ENCODE measurements around the gene SPRING1. TPM values are rescaled to one million over a fixed set of nuclear protein-coding genes. Genes with fewer than 3 reads are reported as not detected.

Gene SPRING1
- total and polyA plus RNA-seq, 2 experiments from 2014 or later = 16.8 to 21.4 TPM

GRCh38 chr12:116779597-116779996, 41.7 kb upstream of the SPRING1 start:
- H3K9ac ChIP-seq = no peak overlapping the region
- in situ Hi-C loops (cut with MboI) = no loop called here
- no peaks in the 10 kb centered on the region for H3K4me1 ChIP-seq (ENCODE audit: insufficient read depth)
- no peak overlapping the region for H3K4me2 ChIP-seq (ENCODE audit: unreplicated experiment)
- WGBS, 2 experiments (ENCODE audit: low coverage in 1 of 2, low lambda C conversion rate in 2 of 2, missing lambda C conversion rate in 2 of 2) = 63% methylated on average over 2 of the region's 2 CpGs
- no peak overlapping the region for H3K4me3 ChIP-seq
- H3K9me2 ChIP-seq (ENCODE audit: insufficient read depth) = no peaks in the 10 kb centered on the region
- DNase-seq = no peak
- no peaks in the 10 kb centered on the region for H3K27me3 ChIP-seq (replicated peaks; ENCODE audit: insufficient read depth)
- no peaks in the 10 kb centered on the region for H3K79me2 ChIP-seq (ENCODE audit: insufficient read depth)
- H3K9me3 ChIP-seq (ENCODE audit: low read depth) = no peaks in the 10 kb centered on the region
- no peak overlapping the region for H2AFZ ChIP-seq
- TF ChIP-seq EZH2 (IDR thresholded peaks at IDR 0.05; ENCODE audit: insufficient read depth, poor library complexity, severe bottlenecking) = no peak
- TF ChIP-seq EZH2phosphoT487 (IDR thresholded peaks at IDR 0.05; ENCODE audit: insufficient read depth, low read depth) = no peak
- no peaks in the 10 kb centered on the region for H3K36me3 ChIP-seq (ENCODE audit: low read depth)
- H3F3A ChIP-seq (ENCODE audit: insufficient read depth) = no peaks in the 10 kb centered on the region
- H3K27ac ChIP-seq = no peak overlapping the region
- H4K20me1 ChIP-seq (ENCODE audit: insufficient read depth) = no peaks in the 10 kb centered on the region

GRCh38 chr12:116777245-116777644, 39.4 kb upstream of the SPRING1 start:
- Histone ChIP-seq H3K27ac (no peak overlapping the region), H3K4me2 (ENCODE audit: unreplicated experiment) (no peak overlapping the region), H3K4me3 (no peak overlapping the region), H3F3A (ENCODE audit: insufficient read depth) (no peaks in the 10 kb centered on the region), H3K4me1 (ENCODE audit: insufficient read depth) (no peaks in the 10 kb centered on the region), H3K27me3 (replicated peaks; ENCODE audit: insufficient read depth) (no peaks in the 10 kb centered on the region), H3K36me3 (ENCODE audit: low read depth) (no peaks in the 10 kb centered on the region), H3K9ac (no peak overlapping the region), H3K9me2 (ENCODE audit: insufficient read depth) (no peaks in the 10 kb centered on the region), H3K9me3 (ENCODE audit: low read depth) (no peaks in the 10 kb centered on the region), H4K20me1 (ENCODE audit: insufficient read depth) (no peaks in the 10 kb centered on the region), H3K79me2 (ENCODE audit: insufficient read depth) (no peaks in the 10 kb centered on the region), H2AFZ (no peak overlapping the region)
- 79% methylated on average over 1 of the region's 1 CpG for WGBS, 2 experiments (ENCODE audit: low coverage in 1 of 2, low lambda C conversion rate in 2 of 2, missing lambda C conversion rate in 2 of 2)
- no peak for DNase-seq
- in situ Hi-C loops (cut with MboI) = no loop called here
- TF ChIP-seq EZH2phosphoT487 (IDR thresholded peaks at IDR 0.05; ENCODE audit: insufficient read depth, low read depth) (no peak), EZH2 (IDR thresholded peaks at IDR 0.05; ENCODE audit: insufficient read depth, poor library complexity, severe bottlenecking) (no peak)

- no peak overlapping the region for H3K9ac ChIP-seq
- H3K27me3 ChIP-seq (replicated peaks; ENCODE audit: insufficient read depth) = no peaks in the 10 kb centered on the region
- no peaks in the 10 kb centered on the region for H4K20me1 ChIP-seq (ENCODE audit: insufficient read depth)
- 68 to 69% methylated on average over 4 of the region's 4 CpGs for WGBS, 2 experiments (ENCODE audit: low coverage in 1 of 2, low lambda C conversion rate in 2 of 2, missing lambda C conversion rate in 2 of 2)
- no peak overlapping the region for H2AFZ ChIP-seq
- H3K4me1 ChIP-seq (ENCODE audit: insufficient read depth) = no peaks in the 10 kb centered on the region
- no peak overlapping the region for H3K4me2 ChIP-seq (ENCODE audit: unreplicated experiment)
- in situ Hi-C loops (cut with MboI) = no loop called here
- no peaks in the 10 kb centered on the region for H3F3A ChIP-seq (ENCODE audit: insufficient read depth)
- no peak overlapping the region for H3K27ac ChIP-seq
- H3K9me3 ChIP-seq (ENCODE audit: low read depth) = no peaks in the 10 kb centered on the region
- TF ChIP-seq EZH2 (IDR thresholded peaks at IDR 0.05; ENCODE audit: insufficient read depth, poor library complexity, severe bottlenecking) (no peak), EZH2phosphoT487 (IDR thresholded peaks at IDR 0.05; ENCODE audit: insufficient read depth, low read depth) (no peak)
- no peaks in the 10 kb centered on the region for H3K36me3 ChIP-seq (ENCODE audit: low read depth)
- H3K79me2 ChIP-seq (ENCODE audit: insufficient read depth) = no peaks in the 10 kb centered on the region
- no peak overlapping the region for H3K4me3 ChIP-seq
- DNase-seq = no peak
- H3K9me2 ChIP-seq (ENCODE audit: insufficient read depth) = no peaks in the 10 kb centered on the region
Observed at GRCh38 chr12:116774020-116774419, 36.2 kb upstream of the SPRING1 start.

- Histone ChIP-seq H3K4me3 (no peak overlapping the region), H3K27ac (no peak overlapping the region), H3K9me2 (ENCODE audit: insufficient read depth) (no peaks in the 10 kb centered on the region), H3K9ac (no peak overlapping the region), H3K36me3 (ENCODE audit: low read depth) (no peaks in the 10 kb centered on the region), H3K9me3 (ENCODE audit: low read depth) (no peaks in the 10 kb centered on the region), H2AFZ (no peak overlapping the region), H4K20me1 (ENCODE audit: insufficient read depth) (no peaks in the 10 kb centered on the region), H3K4me2 (ENCODE audit: unreplicated experiment) (no peak overlapping the region), H3F3A (ENCODE audit: insufficient read depth) (no peaks in the 10 kb centered on the region), H3K79me2 (ENCODE audit: insufficient read depth) (no peaks in the 10 kb centered on the region), H3K4me1 (ENCODE audit: insufficient read depth) (no peaks in the 10 kb centered on the region), H3K27me3 (replicated peaks; ENCODE audit: insufficient read depth) (no peaks in the 10 kb centered on the region)
- WGBS, 2 experiments (ENCODE audit: low coverage in 1 of 2, low lambda C conversion rate in 2 of 2, missing lambda C conversion rate in 2 of 2) = 5 to 16% methylated on average over 4 of the region's 4 CpGs
- TF ChIP-seq EZH2 (IDR thresholded peaks at IDR 0.05; ENCODE audit: insufficient read depth, poor library complexity, severe bottlenecking) (no peak), EZH2phosphoT487 (IDR thresholded peaks at IDR 0.05; ENCODE audit: insufficient read depth, low read depth) (no peak)
- peak; percentile 27 for DNase-seq
- in situ Hi-C loops (cut with MboI) = no loop called here
Observed at GRCh38 chr12:116773276-116773731, 35.4 kb upstream of the SPRING1 start.

- Histone ChIP-seq H3K4me2 (ENCODE audit: unreplicated experiment) (no peak overlapping the region), H3K4me3 (no peak overlapping the region), H3K9me2 (ENCODE audit: insufficient read depth) (no peaks in the 10 kb centered on the region), H4K20me1 (ENCODE audit: insufficient read depth) (no peaks in the 10 kb centered on the region), H3K9ac (no peak overlapping the region), H3K79me2 (ENCODE audit: insufficient read depth) (no peaks in the 10 kb centered on the region), H3K4me1 (ENCODE audit: insufficient read depth) (no peaks in the 10 kb centered on the region), H3K27me3 (replicated peaks; ENCODE audit: insufficient read depth) (no peaks in the 10 kb centered on the region), H2AFZ (no peak overlapping the region), H3K27ac (no peak overlapping the region), H3F3A (ENCODE audit: insufficient read depth) (no peaks in the 10 kb centered on the region), H3K36me3 (ENCODE audit: low read depth) (no peaks in the 10 kb centered on the region), H3K9me3 (ENCODE audit: low read depth) (no peaks in the 10 kb centered on the region)
- DNase-seq = no peak
- in situ Hi-C loops (cut with MboI) = no loop called here
- TF ChIP-seq EZH2phosphoT487 (IDR thresholded peaks at IDR 0.05; ENCODE audit: insufficient read depth, low read depth) (no peak), EZH2 (IDR thresholded peaks at IDR 0.05; ENCODE audit: insufficient read depth, poor library complexity, severe bottlenecking) (no peak)
- 26 to 32% methylated on average over 8 of the region's 8 CpGs for WGBS, 2 experiments (ENCODE audit: low coverage in 1 of 2, low lambda C conversion rate in 2 of 2, missing lambda C conversion rate in 2 of 2)
Observed at GRCh38 chr12:116771651-116772050, 33.8 kb upstream of the SPRING1 start.

Measured in GM23248 (cell line).